HG02840 (cell line): ENCODE measurements around the gene DYDC2.
"Not testable (repeated sequence)": the region's sequence is repeated elsewhere in the genome, so short reads cannot be mapped to it uniquely, and the experiment has no call there.

Source experiments
- ATAC-seq: cut with Tn5 transposase; IDR thresholded peaks from one replicate; pipeline ENCODE4 v1.9.1; 2021; ENCODE audit warnings: mild to moderate bottlenecking, moderate library complexity, moderate number of reproducible peaks; ENCODE audit not compliant: unreplicated experiment, low FRiP score

Gene DYDC2, protein sequence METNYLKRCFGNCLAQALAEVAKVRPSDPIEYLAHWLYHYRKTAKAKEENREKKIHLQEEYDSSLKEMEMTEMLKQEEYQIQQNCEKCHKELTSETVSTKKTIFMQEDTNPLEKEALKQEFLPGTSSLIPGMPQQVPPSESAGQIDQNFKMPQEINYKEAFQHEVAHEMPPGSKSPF

DNA sequence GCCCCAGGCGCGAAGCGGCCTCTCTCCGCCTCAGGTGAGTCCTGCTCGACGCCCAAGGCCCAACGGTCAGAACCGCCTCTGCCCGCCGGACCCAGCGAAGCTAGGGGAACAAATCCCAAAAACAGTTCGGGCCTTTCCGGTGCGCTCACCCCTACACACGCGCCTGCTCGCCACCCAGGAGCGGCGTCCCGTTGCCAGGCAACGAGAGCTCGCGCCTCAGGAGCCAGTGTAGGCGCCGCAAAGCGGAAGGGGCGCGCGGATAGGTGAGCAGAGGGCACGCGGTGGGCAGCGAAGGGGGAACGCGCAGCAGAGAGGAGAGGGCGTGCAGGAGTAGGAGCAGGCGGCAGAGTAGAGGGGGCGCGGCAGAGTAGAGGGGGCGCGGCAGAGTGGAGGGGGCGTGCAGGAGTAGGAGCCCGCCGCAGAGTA is at the start of gene DYDC2, which contains the start of gene DYDC1:
DYDC2 (plus strand) TSS at position 219 of the 426 bp plus-strand sequence. CDS start 5,663 bp downstream, outside the sequence.
DYDC1 (minus strand) TSS at position 193 of the 426 bp plus-strand sequence. CDS start 4,154 bp downstream, outside the sequence.
- no peak for ATAC-seq

DNA sequence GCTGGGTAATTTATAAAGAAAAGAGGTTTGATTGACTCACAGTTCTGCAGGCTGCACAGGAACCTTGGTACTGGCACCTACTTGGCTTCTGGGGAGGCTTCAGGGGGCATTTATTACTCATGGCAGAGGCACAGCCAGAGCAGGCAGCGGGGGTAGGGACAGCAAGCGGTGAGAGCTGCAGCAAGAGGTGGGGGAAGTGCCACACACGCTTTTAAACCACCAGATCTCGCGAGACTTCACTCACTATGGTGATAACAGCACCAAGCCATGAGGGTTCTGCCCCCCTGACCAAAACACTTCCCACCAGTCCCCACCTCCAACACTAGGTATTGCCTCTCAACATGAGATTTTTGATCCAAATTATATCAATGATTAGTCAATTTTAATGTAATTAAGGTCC is 43.1 kb upstream of the DYDC2 start:
- ATAC-seq: no peak

DNA sequence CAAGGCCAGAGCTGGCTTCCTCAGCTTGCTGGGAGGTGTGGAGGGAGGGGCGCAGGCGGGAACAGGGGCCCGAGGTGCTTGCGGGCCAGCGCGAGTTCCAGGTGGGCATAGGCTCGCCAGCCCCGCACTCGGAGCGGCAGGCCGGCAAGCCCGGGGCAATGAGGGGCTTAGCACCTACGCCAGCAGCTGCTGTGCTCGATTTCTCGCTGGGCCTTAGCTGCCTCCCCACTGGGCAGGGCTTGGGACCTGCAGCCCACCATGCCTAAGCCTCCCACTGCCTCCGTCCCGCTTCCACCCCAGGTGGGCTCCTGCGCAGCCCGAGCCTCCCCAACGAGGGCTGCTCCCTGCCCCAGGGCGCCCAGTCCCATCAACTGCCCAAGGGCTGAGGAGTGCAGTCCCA is 41.2 kb upstream of the DYDC2 start:
- no peak for ATAC-seq

DNA sequence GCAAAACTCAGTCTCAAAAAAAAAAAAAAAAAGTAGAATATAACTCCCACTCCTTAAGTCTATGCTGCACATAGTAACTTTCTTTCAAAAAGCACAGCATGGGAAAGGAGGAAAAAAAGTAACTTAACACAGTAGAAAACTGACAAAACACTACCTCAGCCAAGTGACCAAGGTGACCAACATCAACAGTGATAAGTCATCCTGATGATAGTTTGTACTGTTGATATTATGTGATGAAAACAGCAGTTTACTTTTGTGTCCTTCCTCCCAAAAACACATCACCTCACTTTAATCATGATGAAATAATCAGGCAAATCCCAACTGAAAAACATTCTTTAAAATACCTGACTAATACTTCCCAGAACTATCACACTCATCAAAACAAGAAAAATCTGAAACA is 37.8 kb upstream of the DYDC2 start:
- no peak for ATAC-seq

DNA sequence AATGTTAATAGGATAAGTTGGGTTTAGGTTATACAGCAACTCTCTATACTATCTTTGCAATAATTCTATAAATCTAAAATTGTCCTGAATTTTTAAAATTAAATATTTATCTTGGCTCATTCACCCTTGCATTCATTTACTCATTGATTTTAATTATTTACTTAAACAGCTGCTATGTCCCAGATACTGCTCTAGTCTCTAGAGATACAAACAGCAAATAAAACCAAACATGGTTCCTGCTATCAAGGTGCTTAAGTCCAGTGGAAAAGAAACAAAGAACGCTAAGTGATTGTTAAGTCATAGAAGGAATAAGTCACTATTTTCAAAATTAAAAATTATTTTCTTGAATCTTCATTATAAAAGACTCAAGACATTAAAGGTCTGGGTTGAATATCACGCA is 37.3 kb upstream of the DYDC2 start:
- ATAC-seq: no peak

DNA sequence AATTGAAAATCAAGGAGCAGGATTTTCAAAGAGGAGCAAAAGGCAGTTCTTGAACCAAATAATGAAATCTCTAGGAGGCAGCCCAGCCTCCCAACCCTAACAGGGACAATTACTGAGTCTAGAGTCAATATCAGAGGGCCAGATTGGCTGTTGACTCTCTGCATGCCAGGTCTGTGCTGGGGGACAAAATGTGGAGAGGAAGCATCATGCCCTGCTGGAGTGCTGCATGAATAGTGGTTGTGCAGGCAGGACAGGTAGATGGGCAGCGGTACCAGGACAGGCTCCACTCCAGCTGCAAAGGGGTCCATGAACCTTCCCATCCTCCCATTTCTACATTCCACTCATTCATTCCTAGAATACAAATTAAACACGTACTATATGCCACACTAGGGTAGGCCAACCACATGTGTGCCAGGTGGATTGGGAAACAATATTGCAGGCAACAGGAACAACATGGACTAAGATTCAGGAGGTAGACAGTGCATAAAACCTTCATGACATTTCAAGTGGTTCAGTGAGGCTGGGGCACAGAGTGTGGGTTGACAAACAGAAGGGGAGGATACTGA is 36.8 kb upstream of the DYDC2 start:
- no peak for ATAC-seq

DNA sequence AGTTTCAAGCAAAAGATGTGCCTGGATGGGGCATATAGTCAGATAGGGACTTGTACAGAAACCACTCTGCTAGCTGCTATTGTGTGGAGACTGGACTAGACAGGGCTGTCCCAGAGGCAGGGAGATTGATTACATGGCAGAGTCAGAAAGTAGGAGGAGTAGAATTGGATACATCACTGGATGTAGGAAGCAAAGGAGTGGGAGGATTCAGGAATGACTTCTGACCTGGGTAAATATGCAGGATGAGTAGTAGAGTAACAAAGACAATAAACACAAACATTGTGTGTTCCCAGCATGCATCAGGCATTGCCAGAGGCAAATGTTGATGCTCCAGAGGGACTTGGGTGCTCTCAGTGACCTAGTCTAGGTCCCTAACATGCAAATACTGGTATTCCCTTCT is 36.2 kb upstream of the DYDC2 start:
- ATAC-seq: no peak

DNA sequence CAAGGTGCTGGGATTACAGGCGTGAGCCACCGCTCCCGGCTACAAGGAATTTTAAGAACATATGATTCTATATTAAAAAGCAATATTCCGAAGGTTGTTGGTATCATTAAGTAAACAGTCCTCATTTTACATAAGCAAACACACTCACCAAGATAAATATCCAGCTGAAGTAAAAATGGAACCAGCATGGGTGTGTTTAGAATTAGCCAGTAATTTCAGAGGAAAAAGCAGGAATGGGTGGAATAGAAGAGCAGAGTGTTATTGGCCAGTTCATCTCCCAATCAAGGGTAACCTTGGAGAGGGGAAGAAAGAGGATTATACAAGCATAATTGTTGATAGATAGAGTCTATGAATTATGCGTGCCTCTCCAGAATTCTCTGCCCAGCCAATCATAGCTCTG is 35.4 kb upstream of the DYDC2 start:
- no peak for ATAC-seq

DNA sequence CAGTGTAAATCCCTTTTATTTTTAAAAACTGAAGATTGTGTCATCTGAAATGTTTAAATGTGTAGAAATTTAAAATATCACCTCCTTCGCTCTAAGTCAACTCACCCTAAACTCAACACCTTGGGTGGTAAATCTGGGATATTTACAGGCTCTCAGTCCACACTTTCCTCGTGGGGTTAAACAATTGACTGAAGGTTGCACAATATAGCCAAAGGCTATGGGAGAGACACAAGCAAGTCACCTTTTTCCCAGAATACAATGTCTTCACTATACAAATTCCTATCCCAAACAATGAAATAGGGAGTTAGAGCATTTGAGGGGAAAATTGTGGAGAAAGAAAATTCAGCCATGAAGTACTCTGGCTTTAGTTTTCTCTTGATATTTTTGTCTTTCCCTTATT is 34.4 kb upstream of the DYDC2 start:
- no peak for ATAC-seq

DNA sequence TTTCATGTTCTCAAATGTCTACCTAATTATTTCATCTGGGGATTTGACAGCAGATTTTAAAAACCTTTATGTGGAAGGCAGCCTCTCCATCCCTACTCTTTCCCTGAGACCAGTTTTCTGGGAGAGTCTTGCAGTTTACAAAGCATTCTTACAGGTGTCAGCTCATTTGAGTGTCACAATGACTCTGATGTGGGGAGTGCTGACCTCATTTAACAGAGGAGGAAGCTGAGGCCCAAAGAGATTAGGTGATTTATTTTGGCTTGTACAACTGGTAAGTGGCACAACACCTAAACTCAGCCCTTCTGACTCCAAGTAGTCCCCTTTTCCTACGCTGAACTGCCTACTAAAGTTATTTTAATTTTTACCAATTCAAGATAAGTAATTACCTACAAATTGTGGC is 33.9 kb upstream of the DYDC2 start:
- no peak for ATAC-seq

DNA sequence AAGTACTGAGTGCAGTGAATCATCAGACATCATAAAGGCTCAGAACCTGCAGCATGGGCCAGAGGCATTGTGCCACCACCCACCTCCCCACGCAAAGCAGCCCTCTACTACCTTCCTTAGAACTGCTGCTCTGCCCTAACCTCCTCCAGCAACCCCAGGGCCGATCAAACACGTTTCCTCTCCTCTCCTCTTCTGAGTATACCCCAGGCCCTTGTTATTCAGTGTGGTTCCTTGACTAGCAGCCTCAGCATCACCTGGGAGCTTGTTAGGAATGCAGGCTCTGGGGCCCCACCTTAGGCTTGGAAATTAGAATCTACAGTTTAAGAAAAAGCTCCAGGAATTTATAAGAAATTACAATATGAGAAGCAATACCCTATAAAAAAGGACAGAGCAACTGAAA is 33.3 kb upstream of the DYDC2 start:
- no peak for ATAC-seq

DNA sequence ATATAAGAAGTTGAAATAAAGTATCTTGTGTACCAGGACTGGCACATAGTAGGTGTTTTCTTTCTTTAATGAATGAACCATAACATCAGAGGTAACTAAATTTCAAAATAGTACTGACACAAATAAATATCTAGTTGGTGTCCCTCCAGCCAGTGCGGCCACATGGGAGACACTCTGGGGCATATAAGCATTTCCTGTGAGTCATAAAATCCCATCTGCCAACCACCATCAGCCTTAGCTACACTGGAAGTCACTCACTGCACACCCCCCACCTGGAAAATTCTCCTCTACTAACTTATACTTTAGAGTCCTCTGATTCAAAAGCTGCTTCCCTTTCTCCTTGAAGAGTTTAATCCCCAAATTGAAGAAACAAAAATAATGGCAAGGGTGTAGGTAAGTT is 32.5 kb upstream of the DYDC2 start:
- ATAC-seq: no peak

DNA sequence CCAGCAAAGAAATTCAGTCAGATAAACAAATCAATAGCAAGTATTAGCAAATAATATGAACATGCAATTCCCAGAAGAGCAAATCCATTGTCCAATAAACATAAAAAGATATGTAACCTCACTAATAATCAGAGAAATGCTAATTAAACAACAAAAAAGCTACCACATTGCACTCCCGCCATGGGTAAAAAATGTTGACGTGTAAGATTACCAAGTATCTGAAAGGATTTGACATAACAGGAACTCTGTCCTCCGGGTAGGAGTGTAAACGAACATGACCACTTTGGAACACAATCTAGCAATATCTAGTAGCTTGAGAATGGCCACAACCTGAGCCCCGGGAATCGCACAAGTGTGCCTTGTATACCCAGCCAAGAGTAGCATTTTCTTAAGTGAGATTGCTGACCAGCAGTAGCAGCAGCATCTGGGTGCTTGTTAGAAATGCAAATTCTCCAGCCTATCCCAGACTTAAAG is 31.7 kb upstream of the DYDC2 start:
- no peak for ATAC-seq

DNA sequence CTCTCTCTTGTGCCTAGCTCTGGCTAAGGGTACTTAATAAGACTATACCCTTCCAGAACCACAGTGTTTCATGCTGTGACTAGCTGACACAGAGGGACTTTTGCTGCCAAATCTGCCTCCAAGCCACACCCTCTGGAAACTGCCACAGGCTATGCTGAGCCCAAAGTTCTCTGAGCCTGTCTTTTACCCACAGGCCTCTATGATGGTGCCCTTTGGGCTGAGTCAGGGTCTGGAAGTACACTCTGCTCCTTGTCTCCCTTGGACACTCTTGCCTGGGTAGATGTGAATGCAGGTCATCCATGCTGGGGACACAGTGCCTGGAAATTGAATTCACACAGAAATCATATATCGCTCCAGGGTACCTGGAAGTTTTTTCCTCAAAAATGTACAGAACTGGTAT is 22.6 kb upstream of the DYDC2 start:
- no peak for ATAC-seq

DNA sequence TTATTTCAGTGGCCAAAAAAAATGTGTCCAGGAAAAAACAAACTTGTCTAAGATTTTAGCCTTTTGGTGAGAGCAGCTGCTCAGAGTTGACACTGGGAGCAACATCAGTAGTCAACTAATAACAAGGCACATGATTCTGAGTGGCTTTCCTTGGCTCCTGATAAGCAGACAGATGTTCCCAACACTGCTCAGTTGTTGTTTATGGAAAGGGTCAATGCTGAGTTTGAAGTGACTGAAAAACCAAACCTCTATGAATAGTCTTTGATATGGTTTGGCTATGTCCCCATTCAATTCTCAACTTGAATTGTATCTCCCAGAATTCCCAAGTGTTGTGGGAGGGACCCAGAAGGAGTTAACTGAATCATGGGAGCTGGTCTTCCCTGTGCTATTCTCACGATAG is 12.3 kb upstream of the DYDC2 start:
- no peak for ATAC-seq

DNA sequence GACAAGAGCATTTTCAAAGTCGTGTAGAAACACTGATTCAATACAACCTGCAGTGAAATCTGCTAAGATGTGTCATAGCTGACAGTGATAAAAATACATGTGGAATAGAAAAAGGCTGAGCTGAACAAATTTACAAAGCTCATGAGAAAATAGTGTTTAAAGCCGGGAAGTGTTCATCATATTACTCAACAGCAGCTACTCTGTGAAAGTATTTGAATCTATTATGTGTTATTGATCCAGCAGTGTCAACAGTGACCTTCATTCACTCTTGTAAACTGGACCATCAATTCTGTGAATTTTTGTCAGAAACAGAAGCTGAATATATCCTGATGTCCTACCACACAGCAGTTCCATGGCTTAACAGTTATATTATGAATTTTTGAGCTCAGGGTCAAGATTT is 11.7 kb upstream of the DYDC2 start:
- no peak for ATAC-seq

DNA sequence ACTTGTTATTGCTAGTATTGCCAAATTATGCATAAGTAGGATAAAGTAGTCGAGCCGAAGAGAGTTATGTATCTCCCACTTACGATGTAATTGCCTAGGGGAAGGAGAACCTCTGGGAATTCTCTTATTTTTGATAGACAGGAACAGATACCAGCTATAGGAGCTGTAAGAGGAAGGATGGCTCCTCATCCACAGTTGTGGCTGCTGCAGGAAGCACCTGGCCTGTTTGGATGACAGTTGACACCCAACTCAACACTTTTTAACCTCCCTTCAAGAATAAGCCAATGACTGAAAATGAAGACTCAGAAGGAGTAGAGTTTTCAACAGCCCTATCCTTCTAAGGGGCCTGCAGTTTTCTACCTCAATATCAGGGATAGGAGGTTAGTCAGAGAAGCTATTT is 6.3 kb upstream of the DYDC2 start:
- ATAC-seq: no peak

DNA sequence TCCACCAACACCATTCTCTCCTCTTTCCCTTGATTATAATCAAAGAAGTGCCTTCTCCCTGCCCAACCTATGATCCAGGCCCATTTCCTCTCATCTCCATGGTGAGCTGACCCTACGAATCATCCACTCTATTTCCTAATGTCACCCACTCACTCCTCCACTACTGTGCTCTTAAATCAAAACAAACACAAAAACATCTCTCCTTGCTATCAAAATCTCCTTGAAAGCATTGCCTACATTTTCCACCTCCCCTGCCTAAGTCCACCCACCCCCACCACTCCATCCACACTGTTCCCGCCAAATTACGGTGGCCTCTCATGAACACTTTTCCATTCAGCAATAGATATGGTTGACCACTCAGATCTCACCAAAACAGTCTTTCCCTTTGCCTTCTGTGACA is 5.4 kb upstream of the DYDC2 start:
- no peak for ATAC-seq

DNA sequence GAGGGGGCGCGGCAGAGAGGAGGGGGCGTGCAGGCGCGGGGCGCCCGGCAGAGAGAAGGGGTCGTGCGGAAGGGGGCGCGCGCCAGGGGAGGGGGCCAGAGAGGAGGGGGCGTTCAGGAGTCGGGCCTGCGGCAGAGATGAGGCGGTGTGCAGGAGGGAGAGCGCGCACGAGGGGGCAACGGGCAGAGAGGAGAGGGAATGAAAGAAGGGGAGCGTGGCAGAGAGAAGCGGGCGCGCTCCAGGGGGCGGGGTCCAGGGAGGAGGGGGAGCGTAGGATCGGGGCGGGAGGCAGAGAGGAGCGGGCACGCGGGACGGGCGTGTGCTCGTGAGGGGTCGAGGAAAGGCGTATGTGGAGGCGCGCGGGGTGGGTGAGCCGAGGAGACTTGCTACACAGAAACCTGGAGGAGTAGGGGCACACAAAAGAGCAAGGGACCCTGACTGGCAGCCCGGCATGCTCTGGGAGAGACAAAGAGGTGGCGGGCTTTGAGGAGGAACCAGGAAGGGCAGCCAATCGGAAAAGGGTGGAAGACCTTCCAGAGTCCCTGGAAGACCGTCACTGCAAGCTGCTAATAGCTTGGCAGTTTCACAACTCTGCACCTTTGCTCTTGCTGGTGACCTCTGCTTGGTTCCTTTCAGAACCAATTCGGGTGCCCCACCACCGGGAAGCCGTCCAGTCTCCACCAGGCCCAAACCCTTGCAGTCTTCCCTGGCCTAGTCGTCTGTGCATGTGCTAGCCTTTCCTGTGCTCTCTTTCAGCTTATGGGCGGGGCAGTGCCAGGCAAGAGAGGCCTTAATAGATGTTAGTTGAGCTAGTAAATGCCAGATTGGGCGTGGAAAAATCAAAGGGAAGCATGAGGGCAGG is 639 bp downstream of the DYDC2 start:
- no peak for ATAC-seq

DNA sequence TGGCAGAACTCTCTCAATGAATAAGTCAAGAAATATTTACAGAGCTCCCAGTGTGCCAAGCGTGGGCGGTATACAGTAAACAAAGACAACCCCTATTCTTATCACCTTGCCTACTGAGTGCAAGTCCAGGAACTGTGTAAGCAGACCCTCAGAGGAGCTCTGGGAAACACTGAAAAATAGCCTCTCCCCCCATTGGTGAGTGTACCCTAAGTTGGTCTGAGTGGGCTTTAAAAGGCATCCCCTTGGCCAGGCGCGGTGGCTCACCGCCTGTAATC is 1.2 kb downstream of the DYDC2 start:
- ATAC-seq: no peak

DNA sequence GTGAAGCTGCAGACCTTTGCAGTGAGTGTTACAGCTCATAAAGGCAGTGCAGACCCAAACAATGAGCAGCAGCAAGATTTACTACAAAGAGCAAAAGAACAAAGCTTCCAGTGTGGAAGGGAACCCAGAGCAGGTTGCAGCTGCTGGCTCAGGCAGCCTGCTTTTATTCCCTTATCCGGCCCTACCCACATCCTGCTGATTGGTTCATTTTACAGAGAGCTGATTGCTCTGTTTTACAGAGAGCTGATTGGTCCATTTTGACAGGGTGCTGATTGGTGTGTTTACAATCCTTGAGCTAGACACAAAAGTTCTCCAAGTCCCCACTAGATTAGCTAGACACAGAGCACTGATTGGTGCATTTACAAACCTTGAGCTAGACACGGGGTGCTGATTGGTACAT is 2.3 kb downstream of the DYDC2 start:
- not testable (repeated sequence) for ATAC-seq

DNA sequence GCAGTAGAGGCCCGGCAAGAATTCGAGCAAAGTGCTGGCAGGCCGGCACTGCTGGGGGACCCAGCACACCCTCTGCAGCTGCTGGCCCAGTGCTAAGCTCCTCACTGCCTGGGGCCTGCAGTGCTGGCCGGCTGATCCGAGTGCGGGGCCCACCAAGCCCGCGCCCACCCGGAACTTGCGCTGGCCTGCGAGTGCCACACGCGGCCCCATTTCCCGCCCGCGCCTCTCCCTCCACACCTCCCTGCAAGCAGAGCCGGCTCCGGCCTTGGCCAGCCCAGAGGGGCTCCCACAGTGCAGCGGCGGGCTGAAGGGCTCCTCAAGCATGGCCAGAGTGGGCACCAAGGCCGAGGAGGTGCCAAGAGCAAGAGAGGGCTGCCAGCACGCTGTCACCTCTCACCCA is 3.1 kb downstream of the DYDC2 start:
- ATAC-seq: no peak
